Upper lobe of left lung (tissue), 6 donors: ENCODE data around the gene SLC25A11. TPM values are rescaled to one million over a fixed set of nuclear protein-coding genes. Genes with fewer than 3 reads are reported as not detected.

Experiments used
- ATAC-seq, 2 donors: fragments of 200-7000 bp; cut with Tn5 transposase; one replicate each; pipeline ENCODE4 v1.9.1; 2022; ENCODE audit warnings: mild to moderate bottlenecking in 2 of 2, moderate library complexity in 2 of 2; ENCODE audit not compliant: low FRiP score in 2 of 2
- DNase-seq, 2 donors: peaks; one replicate each; pipeline ENCODE4 v3.0.0-alpha.2; 2019 to 2020
- H3K27ac ChIP-seq, 4 donors: fragments of 200-600 bp; sonication (generic); one replicate each; pipeline ENCODE4 v1.5.1; 2016 to 2019
- H3K27me3 ChIP-seq, 4 donors: fragments of 200-600 bp; sonication (generic); one replicate each; pipeline ENCODE4 v1.5.1; 2017 to 2019
- H3K36me3 ChIP-seq, 4 donors: fragments of 200-600 bp; sonication (generic); one replicate each; pipeline ENCODE4 v1.5.1; 2016 to 2019
- H3K4me1 ChIP-seq, 4 donors: fragments of 200-600 bp; sonication (generic); one replicate each; pipeline ENCODE4 v1.5.1; 2018 to 2019
- H3K4me3 ChIP-seq, 4 donors: fragments of 200-600 bp; sonication (generic); one replicate each; pipeline ENCODE4 v1.5.1; 2017 to 2019; ENCODE audit warnings: mild to moderate bottlenecking in 2 of 4, moderate library complexity in 1 of 4
- H3K9me3 ChIP-seq, 4 donors: fragments of 200-600 bp; sonication (generic); one replicate each; pipeline ENCODE4 v1.5.1; 2018 to 2019
- CTCF ChIP-seq, 6 experiments: fragments of 450-650 bp in 4 of 6; fragments of 200-600 bp in 2 of 6; sonication (generic) in 2 of 6; IDR thresholded peaks; one replicate each; pipeline ENCODE4 v1.5.1; 2016 to 2019; ENCODE audit warnings: antibody characterized with exemption in 6 of 6
- EP300 ChIP-seq, 4 donors: sonication (generic); formaldehyde crosslinking; IDR thresholded peaks; one replicate each; pipeline ENCODE4 v1.5.1; 2017; ENCODE audit warnings: antibody characterized with exemption in 4 of 4, control low read depth in 2 of 4
- POLR2A ChIP-seq, 4 donors: fragments of 450-650 bp; IDR thresholded peaks; one replicate each; pipeline ENCODE4 v1.5.1; 2016 to 2017; ENCODE audit warnings: antibody characterized with exemption in 4 of 4, mild to moderate bottlenecking in 2 of 4
- POLR2AphosphoS5 ChIP-seq, 2 donors: sonication (generic); formaldehyde crosslinking; IDR thresholded peaks; one replicate each; pipeline ENCODE4 v1.5.1; 2017; ENCODE audit warnings: antibody characterized with exemption in 2 of 2
- WGBS, 2 donors: methylation state at CpG; one replicate each; pipeline ENCODE4 v1.1.5; 2017 to 2018; 5-methylcytosine and 5-hydroxymethylcytosine counted together
- small RNA-seq, 4 donors: library from RNA; depleted of rRNA; stranded (forward); fragments of <200 nt; gene quantifications; one replicate each; pipeline ENCODE3, GENCODE V24; 2016
- total RNA-seq, 6 donors: library from RNA; depleted of rRNA in 4 of 6; stranded (reverse); fragments of >200 nt in 4 of 6; gene quantifications; one replicate each; pipeline versions ENCODE4 v1.1.0 to v1.2.1, GENCODE V29; 2016 to 2021
- donor health status: DM: no; HTN: no; CAD: no; lungs with moderate emphysema.
- donor health status: DM: no; HTN: yes; CAD: no; lungs with severe emphysema.

The SLC25A11 gene
- total RNA-seq, 6 donors from 2014 or later = 37.5 to 69.2 (median 47.9) TPM

GRCh38 chr17:4891411-4892410 lies 48.1 kb downstream of the SLC25A11 start:
- Histone ChIP-seq H3K4me3 (no peak overlapping the region), H3K27ac (no peak overlapping the region), H3K9me3 (no peaks in the 10 kb centered on the region), H3K4me1 (no peaks in the 10 kb centered on the region), H3K27me3 (no peaks in the 10 kb centered on the region), H3K36me3 (peaks cover 27 to 96% (median 90%) of the 10 kb centered on the region in 4 donors)
- 92 to 93% methylated on average over 29 to 36 of the region's 42 CpGs for WGBS, 2 donors
- DNase-seq (peak in 1 of 2 donors; percentile 69), ATAC-seq (no peak)
- TF ChIP-seq CTCF (IDR thresholded peaks at IDR 0.05) (no peak), POLR2AphosphoS5 (IDR thresholded peaks at IDR 0.05) (no peak), EP300 (IDR thresholded peaks at IDR 0.05) (no peak), POLR2A (IDR thresholded peaks at IDR 0.05) (no peak)

DNA sequence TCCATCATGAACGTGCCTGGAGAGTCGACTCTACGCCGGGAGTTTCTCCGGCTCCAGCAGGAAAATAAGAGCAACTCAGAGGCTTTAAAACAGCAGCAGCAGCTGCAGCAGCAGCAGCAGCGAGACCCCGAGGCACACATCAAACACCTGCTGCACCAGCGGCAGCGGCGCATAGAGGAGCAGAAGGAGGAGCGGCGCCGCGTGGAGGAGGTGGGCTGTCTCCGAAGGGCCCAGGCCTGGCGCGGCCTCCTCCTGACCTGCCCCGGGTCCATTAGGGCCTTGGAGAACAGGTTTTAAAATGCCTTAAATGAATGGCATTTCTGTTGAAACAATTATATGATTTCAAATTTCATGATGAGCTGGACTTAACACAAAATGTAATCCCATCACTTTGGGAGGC lies 52.3 kb downstream of the SLC25A11 start:
- peak in 1 of 2 donors; percentile 76 for DNase-seq
- Histone ChIP-seq H3K36me3 (peaks cover 27 to 83% (median 76%) of the 10 kb centered on the region in 4 donors), H3K9me3 (no peaks in the 10 kb centered on the region), H3K27ac (no peak overlapping the region), H3K4me1 (no peaks in the 10 kb centered on the region), H3K27me3 (no peaks in the 10 kb centered on the region), H3K4me3 (no peak overlapping the region)
- ATAC-seq = no peak
- TF ChIP-seq POLR2A (IDR thresholded peaks at IDR 0.05) (no peak), POLR2AphosphoS5 (IDR thresholded peaks at IDR 0.05) (no peak), CTCF (IDR thresholded peaks at IDR 0.05) (no peak), EP300 (IDR thresholded peaks at IDR 0.05) (no peak)
- 94 to 95% methylated on average over 15 to 18 of the region's 18 CpGs for WGBS, 2 donors

Small RNA genes lying within 50 kb of the gene (small RNA-seq; reads per million reads assigned to genes)
- gene MIR6864 (0 to 0.06 (median 0) reads per million in 4 donors), gene MIR6865 (0 reads per million in 4 donors)

Other genes with a start within 250 kb of the SLC25A11 start
- gene PELP1, start 235.9 kb downstream of the SLC25A11 start, total RNA-seq = 10 to 100 TPM; 14.6 to 67.1 (median 34.2) TPM
- gene ARRB2, start 229.4 kb downstream of the SLC25A11 start, total RNA-seq = 100 to 1,000 TPM in 5 of 6 donors, 10 to 100 TPM in 1; 67.3 to 336 (median 176) TPM
- 10 to 100 TPM; 18.4 to 33.4 (median 24.2) TPM for gene MED11, start 208.6 kb downstream of the SLC25A11 start, total RNA-seq
- 10 to 100 TPM in 4 of 6 donors, 1 to 10 TPM in 2; 3.5 to 22.8 (median 11.9) TPM for gene ZMYND15, start 200.2 kb downstream of the SLC25A11 start, total RNA-seq
- gene CXCL16, start 200.1 kb downstream of the SLC25A11 start, total RNA-seq = 100 to 1,000 TPM in 3 of 6 donors, 10 to 100 TPM in 3; 62.9 to 281 (median 122) TPM
- not detected for gene TM4SF5, start 168.2 kb downstream of the SLC25A11 start, total RNA-seq
- 10 to 100 TPM in 4 of 6 donors, 1 to 10 TPM in 1, not detected in 1; 3.1 to 28.8 (median 13.4) TPM for gene VMO1, start 153.7 kb downstream of the SLC25A11 start, total RNA-seq
- gene GLTPD2, start 151.1 kb downstream of the SLC25A11 start, total RNA-seq = under 1 TPM in 2 of 6 donors, not detected in 4; 0.24 to 0.97 TPM
- gene PSMB6, start 143.9 kb downstream of the SLC25A11 start, total RNA-seq = 100 to 1,000 TPM in 4 of 6 donors, 10 to 100 TPM in 2; 44.0 to 149 (median 110) TPM
- gene PLD2, start 132.9 kb downstream of the SLC25A11 start, total RNA-seq = 10 to 100 TPM; 15.0 to 51.3 (median 37.6) TPM
- gene MINK1, start 106.7 kb downstream of the SLC25A11 start, total RNA-seq = 100 to 1,000 TPM in 4 of 6 donors, 10 to 100 TPM in 2; 52.3 to 311 (median 136) TPM
- 1 to 10 TPM; 2.6 to 6.3 (median 3.4) TPM for gene C17orf107, start 40.5 kb downstream of the SLC25A11 start, total RNA-seq
- 1 to 10 TPM in 3 of 6 donors, under 1 TPM in 1, not detected in 2; 0.61 to 1.7 (median 1.2) TPM for gene CHRNE, start 36.9 kb downstream of the SLC25A11 start, total RNA-seq
- gene GP1BA, start 7.8 kb downstream of the SLC25A11 start, total RNA-seq = 1 to 10 TPM in 1 of 6 donors, under 1 TPM in 4, not detected in 1; 0.23 to 1.4 (median 0.59) TPM
- gene RNF167, start 222 bp upstream of the SLC25A11 start, total RNA-seq = 100 to 1,000 TPM in 2 of 6 donors, 10 to 100 TPM in 4; 41.9 to 130 (median 72.9) TPM
- 100 to 1,000 TPM; 403 to 814 (median 641) TPM for gene PFN1, start 8.5 kb upstream of the SLC25A11 start, total RNA-seq
- 10 to 100 TPM in 3 of 6 donors, 1 to 10 TPM in 3; 4.3 to 49.2 (median 10.6) TPM for gene ENO3, start 11.1 kb upstream of the SLC25A11 start, total RNA-seq
- gene SPAG7, start 27.8 kb upstream of the SLC25A11 start, total RNA-seq = 10 to 100 TPM; 48.2 to 66.4 (median 63.8) TPM
- gene CAMTA2, start 47.6 kb upstream of the SLC25A11 start, total RNA-seq = 100 to 1,000 TPM in 2 of 6 donors, 10 to 100 TPM in 4; 27.1 to 162 (median 50.8) TPM
- 10 to 100 TPM in 1 of 6 donors, 1 to 10 TPM in 5; 1.4 to 32.5 (median 3.1) TPM for gene INCA1, start 57.5 kb upstream of the SLC25A11 start, total RNA-seq
- 100 to 1,000 TPM; 130 to 270 (median 206) TPM for gene KIF1C, start 57.9 kb upstream of the SLC25A11 start, total RNA-seq
- gene SLC52A1, start 95.4 kb upstream of the SLC25A11 start, total RNA-seq = 1 to 10 TPM in 2 of 6 donors, under 1 TPM in 4; 0.15 to 4.0 (median 0.82) TPM
- gene ZFP3, start 138.4 kb upstream of the SLC25A11 start, total RNA-seq = 1 to 10 TPM in 5 of 6 donors, under 1 TPM in 1; 0.89 to 9.7 (median 5.3) TPM
- 10 to 100 TPM in 2 of 6 donors, 1 to 10 TPM in 4; 5.5 to 27.2 (median 9.4) TPM for gene ZNF232, start 171.8 kb upstream of the SLC25A11 start, total RNA-seq
- 1 to 10 TPM in 1 of 6 donors, under 1 TPM in 4, not detected in 1; 0.15 to 8.4 (median 0.29) TPM for gene USP6, start 176.0 kb upstream of the SLC25A11 start, total RNA-seq